Body of pancreas (tissue), 4 donors: Measurements from ENCODE around the gene GJB6. TPM values are rescaled to one million over a fixed set of nuclear protein-coding genes. Genes with fewer than 3 reads are reported as not detected.

Experiments used
- ATAC-seq: fragments of 150-250 bp; one replicate; pipeline ENCODE4 v1.9.1; 2016
- DNase-seq, 4 donors: peaks; one replicate each; pipeline ENCODE4 v3.0.0-alpha.2; 2019
- H3K27ac ChIP-seq, 4 donors: fragments of 200-600 bp; sonication (generic); 1 replicate in 3 of 4; 2 replicates in 1 of 4; pipeline versions ENCODE4 v1.5.1 to v1.6.1; 2016 to 2019; ENCODE audit warnings: mild to moderate bottlenecking in 1 of 4, mixed read lengths in 1 of 4, moderate library complexity in 1 of 4
- H3K27me3 ChIP-seq, 2 donors: fragments of 200-600 bp; sonication (generic); one replicate each; pipeline ENCODE4 v1.6.0; 2016; ENCODE audit warnings: mild to moderate bottlenecking in 1 of 2
- H3K36me3 ChIP-seq, 2 donors: fragments of 200-600 bp; sonication (generic); replicated peaks in 1 of 2; 2 replicates each; pipeline ENCODE4 v1.5.1; 2016; ENCODE audit warnings: low read depth in 2 of 2; ENCODE audit not compliant: insufficient read depth in 1 of 2
- H3K4me1 ChIP-seq: fragments of 200-600 bp; sonication (generic); one replicate; pipeline ENCODE4 v1.6.0; 2016
- H3K4me3 ChIP-seq, 2 donors: fragments of 200-600 bp; sonication (generic); 1 replicate in 1 of 2; 2 replicates in 1 of 2; pipeline ENCODE4 v1.5.1; 2016 to 2019
- H3K9me3 ChIP-seq, 3 donors: fragments of 200-600 bp; sonication (generic); 1 replicate in 2 of 3; 2 replicates in 1 of 3; pipeline ENCODE4 v1.5.1; 2016
- CTCF ChIP-seq, 7 experiments: fragments of 450-650 bp in 4 of 7; fragments of 200-600 bp in 3 of 7; sonication (generic) in 3 of 7; IDR thresholded peaks; one replicate each; pipeline ENCODE4 v1.5.1; 2016 to 2019; ENCODE audit warnings: antibody characterized with exemption in 7 of 7
- POLR2A ChIP-seq, 3 donors: fragments of 450-650 bp; IDR thresholded peaks; one replicate each; pipeline ENCODE4 v1.6.1; 2016; ENCODE audit warnings: antibody characterized with exemption in 3 of 3, mild to moderate bottlenecking in 2 of 3
- WGBS, 2 donors: methylation state at CpG; one replicate each; pipeline ENCODE4 v1.1.5; 2017; 5-methylcytosine and 5-hydroxymethylcytosine counted together
- intact Hi-C: fragments of 100-400 bp; cut with DNase I; formaldehyde crosslinking; loops from one replicate; pipeline ENCODE4 v1.15.1; 2023
- total RNA-seq, 2 donors: library from RNA; depleted of rRNA; stranded (reverse); fragments of >200 nt; gene quantifications; one replicate each; pipeline ENCODE4 v1.1.0, GENCODE V29; 2016

GJB6 gene
- total RNA-seq, 2 donors from 2014 or later: not detected

DNA sequence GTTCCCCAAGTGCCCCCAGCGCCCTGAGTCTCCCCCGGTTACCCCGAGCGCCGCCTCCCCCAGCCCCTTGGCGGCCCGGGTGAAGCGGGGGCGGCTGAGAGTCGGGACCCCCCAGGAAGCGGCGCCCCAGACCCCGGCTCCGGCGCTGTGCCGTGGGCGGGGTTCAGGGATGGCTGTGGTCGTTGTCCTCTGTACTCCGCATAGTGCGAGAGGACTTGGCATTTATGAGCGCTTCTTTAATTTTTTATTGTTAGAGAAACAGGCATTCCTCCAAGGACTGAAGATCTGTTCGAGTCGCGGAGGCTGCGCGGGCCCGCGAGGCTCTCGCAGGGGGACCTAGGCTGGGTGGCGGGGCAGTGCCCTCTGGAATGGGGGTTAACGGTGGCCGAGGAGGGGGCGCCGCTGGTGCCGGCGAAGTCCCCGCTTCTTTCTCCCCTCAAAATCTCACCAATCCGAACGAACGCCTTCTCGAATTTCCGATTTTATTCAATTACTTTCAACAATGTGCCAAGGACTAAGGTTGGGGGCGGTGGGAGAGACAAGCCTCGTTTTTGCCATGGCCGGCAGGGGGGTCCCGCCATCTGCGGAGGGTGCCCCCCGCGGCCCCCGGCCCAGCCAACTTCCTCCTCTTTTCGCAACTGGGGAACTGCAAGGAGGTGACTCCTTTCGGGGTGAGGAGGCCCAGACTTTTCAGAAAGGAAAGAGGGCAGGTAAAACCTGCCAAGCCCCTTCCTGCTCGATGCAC, 38.8 kb downstream of the GJB6 start:
- DNase-seq (no peak), ATAC-seq (no peak)
- WGBS, 2 donors: 1 to 2% methylated on average over 29 to 51 of the region's 53 CpGs
- peak overlapping the region; percentile 33 to 64 for H3K4me3 ChIP-seq
- peaks cover 0 to 20% of the 10 kb centered on the region in 2 donors for H3K27me3 ChIP-seq
- TF ChIP-seq POLR2A (IDR thresholded peaks at IDR 0.05) (no peak), CTCF (IDR thresholded peaks at IDR 0.05) (no peak)
- no peaks in the 10 kb centered on the region for H3K9me3 ChIP-seq
- H3K4me1 ChIP-seq: peaks cover 36% of the 10 kb centered on the region
- no peak overlapping the region for H3K27ac ChIP-seq
- H3K36me3 ChIP-seq: no peaks in the 10 kb centered on the region
- intact Hi-C loops: no loop called here

DNA sequence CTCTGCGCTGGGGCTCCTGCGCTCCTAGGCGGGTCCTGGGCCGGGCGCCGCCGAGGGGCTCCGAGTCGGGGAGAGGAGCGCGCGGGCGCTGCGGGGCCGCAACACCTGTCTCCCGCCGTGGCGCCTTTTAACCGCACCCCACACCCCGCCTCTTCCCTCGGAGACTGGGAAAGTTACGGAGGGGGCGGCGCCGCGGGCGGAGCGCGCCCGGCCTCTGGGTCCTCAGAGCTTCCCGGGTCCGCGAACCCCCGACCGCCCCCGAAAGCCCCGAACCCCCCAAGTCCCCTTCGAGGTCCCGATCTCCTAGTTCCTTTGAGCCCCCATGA, 39.3 kb downstream of the GJB6 start, which contains the start of gene GJB2:
Gene GJB2, minus strand, starts transcription at position 103 of the 326 bp plus-strand sequence. CDS start 3,357 bp downstream, outside the sequence.
- H3K27me3 ChIP-seq: peaks cover 0 to 20% of the 10 kb centered on the region in 2 donors
- no peak for ATAC-seq
- no peak for TF ChIP-seq CTCF (IDR thresholded peaks at IDR 0.05)
- TF ChIP-seq POLR2A (IDR thresholded peaks at IDR 0.05): no peak
- WGBS, 2 donors: 1% methylated on average over 35 of the region's 39 CpGs; no CpG with 5 or more reads in 1 of the 2 donors
- no peak within 1 kb of the TSS for H3K27ac ChIP-seq
- H3K4me3 ChIP-seq: peak within 1 kb of the TSS; percentile 33 to 64
- intact Hi-C loops: no loop called here
- no peaks in the 10 kb centered on the region for H3K36me3 ChIP-seq
- no peaks in the 10 kb centered on the region for H3K9me3 ChIP-seq
- peaks cover 36% of the 10 kb centered on the region for H3K4me1 ChIP-seq
- DNase-seq: peak in 1 of 4 donors; percentile 33

DNA sequence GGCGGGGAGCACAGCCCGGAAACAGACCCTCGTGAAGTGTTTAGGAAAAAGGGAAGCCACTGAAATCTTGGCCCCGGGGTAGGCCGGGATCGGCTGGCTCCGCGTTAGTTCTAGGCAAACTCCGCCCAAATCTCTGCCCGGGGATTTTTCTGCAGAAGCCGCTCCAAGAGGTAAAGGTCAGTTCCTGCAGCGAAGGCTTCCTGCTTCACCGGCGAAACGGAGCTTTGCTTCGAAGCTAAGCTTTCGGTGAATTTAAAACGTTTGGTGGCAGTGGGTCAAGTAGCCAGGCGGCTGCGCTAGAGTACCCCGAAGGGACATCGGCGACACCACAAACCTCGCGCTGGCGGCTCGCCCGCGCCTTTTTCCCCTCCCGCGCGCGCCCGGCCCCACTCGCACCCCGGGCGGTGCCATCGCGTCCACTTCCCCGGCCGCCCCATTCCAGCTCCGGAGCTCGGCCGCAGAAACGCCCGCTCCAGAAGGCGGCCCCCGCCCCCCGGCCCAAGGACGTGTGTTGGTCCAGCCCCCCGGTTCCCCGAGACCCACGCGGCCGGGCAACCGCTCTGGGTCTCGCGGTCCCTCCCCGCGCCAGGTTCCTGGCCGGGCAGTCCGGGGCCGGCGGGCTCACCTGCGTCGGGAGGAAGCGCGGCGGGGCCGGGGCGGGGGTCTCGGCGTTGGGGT, 39.8 kb downstream of the GJB6 start:
- ATAC-seq (peak; percentile 63), DNase-seq (peak; percentile 42 to 49 (median 46))
- Histone ChIP-seq H3K36me3 (no peaks in the 10 kb centered on the region), H3K4me3 (peak overlapping the region; percentile 33 to 64), H3K4me1 (peaks cover 32% of the 10 kb centered on the region), H3K27me3 (peaks cover 0 to 20% of the 10 kb centered on the region in 2 donors), H3K27ac (no peak overlapping the region), H3K9me3 (no peaks in the 10 kb centered on the region)
- intact Hi-C loops: no loop called here
- WGBS, 2 donors: 0 to 2% methylated on average over 15 to 72 of the region's 73 CpGs
- peak in 1 of 3 donors; percentile 16 for TF ChIP-seq POLR2A (IDR thresholded peaks at IDR 0.05)
- TF ChIP-seq CTCF (IDR thresholded peaks at IDR 0.05): no peak

- intact Hi-C loops: no loop called here
- H3K4me1 ChIP-seq: peaks cover 28% of the 10 kb centered on the region
- peak overlapping the region; percentile 33 to 64 for H3K4me3 ChIP-seq
- DNase-seq: peak in 3 of 4 donors; percentile 29 to 48 (median 36)
- 20 to 28% methylated on average over 20 to 24 of the region's 24 CpGs for WGBS, 2 donors
- TF ChIP-seq CTCF (IDR thresholded peaks at IDR 0.05): no peak
- no peak for TF ChIP-seq POLR2A (IDR thresholded peaks at IDR 0.05)
- ATAC-seq: peak; percentile 43
- H3K9me3 ChIP-seq: no peaks in the 10 kb centered on the region
- H3K27ac ChIP-seq: no peak overlapping the region
- H3K27me3 ChIP-seq: peaks cover 0 to 20% of the 10 kb centered on the region in 2 donors
- H3K36me3 ChIP-seq: no peaks in the 10 kb centered on the region
Observed at GRCh38 chr13:20191311-20192157, 40.6 kb downstream of the GJB6 start.
